Mesothelial cell of epicardium (in vitro differentiated cells): Measurements from ENCODE around the gene TNFRSF14. TPM values are rescaled to one million over a fixed set of nuclear protein-coding genes. Genes with fewer than 3 reads are reported as not detected.

Experiments used
- DNase-seq, 2 experiments: peaks; one replicate each; pipeline ENCODE4 v3.0.0; 2021; ENCODE audit warnings: low spot score in 2 of 2; ENCODE audit not compliant: unreplicated experiment in 2 of 2
- H3K27ac Mint-ChIP-seq: 2 replicates; pipeline ENCODE4 v1.8.0; 2021; ENCODE audit warnings: mixed read lengths
- H3K27me3 Mint-ChIP-seq: 2 replicates; pipeline ENCODE4 v1.8.0; 2021; ENCODE audit warnings: low read depth, mixed read lengths
- H3K36me3 Mint-ChIP-seq: 2 replicates; pipeline ENCODE4 v1.8.0; 2021; ENCODE audit warnings: mixed read lengths
- H3K4me1 Mint-ChIP-seq: 2 replicates; pipeline ENCODE4 v1.8.0; 2021; ENCODE audit warnings: mixed read lengths
- H3K4me3 Mint-ChIP-seq: 2 replicates; pipeline ENCODE4 v1.8.0; 2021; ENCODE audit warnings: mild to moderate bottlenecking, moderate library complexity, mixed read lengths
- H3K9me3 Mint-ChIP-seq: 2 replicates; pipeline ENCODE4 v1.8.0; 2021; ENCODE audit warnings: mixed read lengths
- CTCF ChIP-seq: fragments of 200-600 bp; sonication (generic); IDR thresholded peaks from one replicate; pipeline ENCODE4 v1.5.0; 2021; ENCODE audit warnings: antibody characterized with exemption; ENCODE audit not compliant: unreplicated experiment
- total RNA-seq: library from RNA; stranded (reverse); gene quantifications from 3 replicates; pipeline ENCODE4 v1.2.1, GENCODE V29; 2021

The TNFRSF14 gene
- total RNA-seq, 1 donor from 2014 or later, result 1.1 TPM

GRCh38 chr1:2595261-2595811 lies 39.2 kb downstream of the TNFRSF14 start:
- TF ChIP-seq CTCF, result no peak
- Mint-ChIP-seq H3K4me1 (peaks cover 13% of the 10 kb centered on the region), H3K9me3 (peaks cover 8% of the 10 kb centered on the region), H3K36me3 (no peaks in the 10 kb centered on the region), H3K27me3 (peaks cover 12% of the 10 kb centered on the region), H3K4me3 (no peak overlapping the region), H3K27ac (no peak overlapping the region)
- DNase-seq, result no peak

- Mint-ChIP-seq H3K9me3 (peaks cover 8% of the 10 kb centered on the region), H3K4me3 (no peak overlapping the region), H3K27ac (no peak overlapping the region), H3K27me3 (peaks cover 14% of the 10 kb centered on the region), H3K4me1 (peaks cover 13% of the 10 kb centered on the region), H3K36me3 (no peaks in the 10 kb centered on the region)
- no peak for DNase-seq
- no peak for TF ChIP-seq CTCF
These were observed 39.8 kb downstream of the TNFRSF14 start for GRCh38 chr1:2595812-2596529.

- no peak for DNase-seq
These were observed 40.6 kb downstream of the TNFRSF14 start for GRCh38 chr1:2596530-2597333.

GRCh38 chr1:2597441-2598328 lies 41.5 kb downstream of the TNFRSF14 start:
- no peaks in the 10 kb centered on the region for H3K36me3 Mint-ChIP-seq
- no peak overlapping the region for H3K27ac Mint-ChIP-seq
- no peak for TF ChIP-seq CTCF
- DNase-seq, result no peak
- H3K4me3 Mint-ChIP-seq, result no peak overlapping the region
- H3K4me1 Mint-ChIP-seq, result peaks cover 12% of the 10 kb centered on the region
- H3K27me3 Mint-ChIP-seq, result peaks cover 31% of the 10 kb centered on the region
- peaks cover 8% of the 10 kb centered on the region for H3K9me3 Mint-ChIP-seq

More at GRCh38 chr1:2596530-2597333, 40.6 kb downstream of the TNFRSF14 start:
- Mint-ChIP-seq H3K27me3 (peaks cover 22% of the 10 kb centered on the region), H3K27ac (no peak overlapping the region), H3K36me3 (no peaks in the 10 kb centered on the region), H3K4me1 (peaks cover 13% of the 10 kb centered on the region), H3K4me3 (no peak overlapping the region), H3K9me3 (peaks cover 8% of the 10 kb centered on the region)
- TF ChIP-seq CTCF, result no peak

- Mint-ChIP-seq H3K27me3 (peaks cover 34% of the 10 kb centered on the region), H3K27ac (no peak overlapping the region), H3K36me3 (no peaks in the 10 kb centered on the region), H3K4me3 (no peak overlapping the region), H3K4me1 (peaks cover 7% of the 10 kb centered on the region), H3K9me3 (peaks cover 8% of the 10 kb centered on the region)
- no peak for TF ChIP-seq CTCF
- DNase-seq, result no peak
These were observed 42.3 kb downstream of the TNFRSF14 start for GRCh38 chr1:2598329-2598931.
